Measurements from ENCODE around the gene JARID2.

Gene JARID2

DNA sequence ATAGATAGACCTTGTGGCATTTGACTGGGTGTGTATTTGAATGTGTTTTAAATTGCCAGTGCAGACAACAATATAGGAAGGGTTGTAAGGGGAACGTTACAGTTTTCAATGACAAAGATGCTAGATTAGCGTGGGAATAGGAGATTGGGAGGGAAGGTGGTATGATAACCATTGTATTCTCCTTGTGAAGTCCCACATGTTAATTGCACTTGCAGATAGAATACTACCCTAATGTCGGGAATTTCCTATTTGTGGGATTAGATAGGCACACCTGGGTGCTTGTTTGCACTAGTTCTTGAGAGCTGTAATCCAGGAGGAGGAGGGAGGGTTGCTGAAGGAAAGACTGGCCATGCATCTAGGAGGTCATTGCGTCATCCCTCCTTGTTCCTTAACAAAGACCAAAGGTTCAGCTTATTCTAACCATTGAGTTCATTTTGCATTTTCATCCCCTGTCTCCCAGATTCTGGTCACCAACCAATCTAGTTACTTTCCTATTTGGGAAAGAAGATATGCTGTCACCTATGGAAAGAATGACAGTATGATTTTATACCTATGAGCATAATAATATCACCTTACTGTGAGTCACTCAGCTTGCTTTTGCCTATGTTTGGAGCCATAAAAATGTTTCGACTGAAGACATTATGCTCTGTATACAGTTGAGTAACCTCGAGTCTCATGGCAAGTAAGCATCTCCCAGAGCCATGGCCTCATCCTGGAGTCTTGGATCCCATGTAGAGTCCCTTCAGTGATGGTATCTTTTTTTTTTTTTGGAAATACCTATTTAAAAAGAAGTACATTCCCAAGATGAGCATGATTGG, 215.5 kb downstream of the JARID2 start:
- DNase-seq (ENCODE audit: low read depth in 2 of 2), result no peak

DNA sequence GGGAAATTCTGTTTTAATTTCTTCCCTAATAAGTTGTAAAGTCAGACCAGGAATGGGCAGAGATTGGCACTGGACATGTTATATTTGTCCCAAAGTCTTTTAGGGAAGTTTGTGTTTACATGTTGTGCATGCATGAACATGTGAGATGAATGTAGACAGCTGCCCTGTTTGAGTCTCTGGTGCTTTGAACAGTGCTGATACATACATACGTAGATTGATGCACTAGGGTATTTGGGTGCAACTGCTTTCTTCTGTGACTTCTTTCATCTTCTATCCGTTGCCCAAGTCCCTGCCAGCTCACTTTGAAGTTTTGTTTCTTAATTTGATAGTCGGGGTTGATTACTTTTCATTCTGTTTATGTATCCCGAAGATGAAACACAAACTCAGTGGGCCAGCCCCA, 216.4 kb downstream of the JARID2 start:
- no peak for DNase-seq (ENCODE audit: low read depth in 2 of 2)

DNA sequence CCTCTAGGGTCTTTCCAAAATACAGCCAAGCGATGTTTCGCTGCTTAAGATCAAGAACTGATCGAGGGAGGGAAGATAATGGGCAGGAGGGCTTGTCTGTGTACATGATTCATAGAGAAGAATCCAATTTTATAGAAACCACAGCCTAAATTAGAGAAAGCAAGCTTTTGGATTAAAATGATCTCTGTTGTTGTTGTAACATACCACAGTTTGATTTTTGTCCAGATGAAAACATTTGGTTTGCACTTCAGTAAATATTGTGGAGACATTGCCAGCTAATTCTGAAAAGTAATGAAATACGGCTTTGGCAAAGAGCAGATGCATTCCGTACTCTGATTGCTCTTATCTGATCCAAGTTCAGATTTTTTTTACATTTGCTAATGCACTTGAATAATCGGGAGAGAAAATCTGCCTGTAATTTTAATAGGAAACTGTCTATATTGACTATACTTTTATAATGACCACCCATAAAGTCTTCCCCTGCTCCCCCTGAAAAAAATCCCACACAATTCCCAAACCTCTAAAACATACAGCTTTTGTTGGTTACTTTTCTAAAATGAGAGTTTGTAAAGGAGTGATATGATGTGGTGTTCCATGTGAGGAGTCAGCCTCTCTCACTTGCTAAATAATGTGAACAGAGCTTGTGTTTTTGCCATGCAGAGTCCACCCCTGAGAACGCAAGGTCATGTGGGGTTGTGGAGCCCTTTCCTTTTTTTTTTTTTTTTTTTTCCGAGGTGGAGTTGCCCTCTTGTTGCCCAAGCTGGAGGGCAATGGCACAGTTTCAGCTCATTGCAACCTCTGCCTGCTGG, 217.1 kb downstream of the JARID2 start:
- DNase-seq (ENCODE audit: low read depth in 2 of 2), result no peak

DNA sequence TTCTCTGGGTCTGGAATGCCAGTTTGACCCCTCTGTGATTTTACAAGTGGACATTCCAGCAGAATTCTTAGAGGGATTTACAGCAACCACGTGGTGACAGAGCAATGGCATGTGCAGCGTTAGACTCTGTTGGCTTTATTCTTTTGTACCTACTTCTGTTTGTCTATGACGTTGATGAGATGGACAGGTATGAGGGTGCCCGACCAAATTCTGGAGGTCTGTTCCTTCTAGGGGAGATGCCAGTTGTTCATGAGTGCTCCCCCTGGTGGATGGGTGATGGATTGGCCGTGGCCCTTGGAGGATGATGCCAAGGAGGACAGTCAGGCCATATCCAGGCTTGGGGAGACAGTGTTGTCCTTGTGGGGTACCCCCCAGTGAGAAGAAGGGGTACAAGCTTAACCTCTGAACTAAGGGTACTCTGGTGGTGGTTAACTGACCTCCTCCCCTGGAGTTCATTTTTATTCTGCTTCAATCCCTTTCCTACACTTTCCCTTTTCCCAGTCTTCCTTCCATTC, 218.4 kb downstream of the JARID2 start:
- DNase-seq (ENCODE audit: low read depth in 2 of 2), result peak; percentile 43 to 48

DNA sequence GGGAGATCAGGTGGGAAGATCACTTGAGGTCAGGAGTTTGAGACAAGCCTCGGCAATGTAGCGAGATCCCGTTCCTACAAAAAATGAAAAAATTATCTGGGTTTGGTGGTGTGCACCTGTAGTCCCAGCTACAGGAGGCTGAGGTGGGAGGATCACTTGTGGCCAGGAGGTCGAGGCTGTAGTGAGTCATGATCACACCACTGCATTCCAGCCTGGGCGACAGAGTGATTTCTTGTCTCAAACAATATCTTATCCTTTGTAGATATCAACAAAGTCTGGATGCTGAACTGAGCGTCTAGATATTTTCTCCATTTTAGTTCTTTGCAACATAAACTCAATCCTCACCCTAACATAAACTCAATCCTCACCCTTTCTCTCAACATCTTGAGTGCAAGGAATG, 219.3 kb downstream of the JARID2 start:
- DNase-seq (ENCODE audit: low read depth in 2 of 2), result no peak

DNA sequence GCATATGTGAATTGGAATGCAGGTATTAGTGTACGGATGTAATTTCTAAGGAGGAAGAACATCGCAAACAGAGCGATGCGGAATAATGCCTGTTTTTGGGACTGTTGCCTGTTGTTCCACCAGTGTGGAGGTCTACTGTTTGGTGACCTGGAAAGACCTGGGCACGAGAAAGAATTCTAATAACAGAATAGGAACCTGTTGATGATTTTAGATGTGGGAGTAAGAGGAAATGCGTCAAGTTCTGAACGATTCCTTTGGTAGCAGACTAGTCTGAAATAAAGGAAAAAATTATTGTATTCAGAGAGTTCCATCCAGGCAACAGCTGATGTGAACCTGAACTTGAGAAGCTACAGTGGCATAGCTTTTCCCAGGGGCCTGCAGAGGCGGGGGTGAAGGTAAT, 224.9 kb downstream of the JARID2 start:
- no peak for DNase-seq (ENCODE audit: low read depth in 2 of 2)

DNA sequence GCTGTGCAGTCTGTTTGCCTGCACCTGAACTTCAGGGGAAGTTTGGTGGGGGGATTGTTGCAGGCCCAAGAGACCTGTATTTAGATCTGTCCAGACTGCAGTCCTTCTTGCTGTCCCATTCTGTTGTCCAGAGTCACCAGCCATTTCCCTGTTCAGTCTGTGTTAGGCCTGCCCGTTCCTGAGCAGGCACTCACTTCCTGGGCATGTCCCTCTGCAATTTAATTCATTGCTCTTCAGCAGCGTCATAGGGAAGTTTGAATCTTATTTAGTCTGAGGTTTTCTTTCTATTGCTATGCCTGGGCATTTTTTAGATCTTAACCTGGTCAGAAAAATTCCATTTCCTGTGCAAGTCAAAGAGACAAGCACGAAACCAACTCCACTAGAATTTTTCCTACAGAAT, 226.8 kb downstream of the JARID2 start:
- no peak for DNase-seq (ENCODE audit: low read depth in 2 of 2)

DNA sequence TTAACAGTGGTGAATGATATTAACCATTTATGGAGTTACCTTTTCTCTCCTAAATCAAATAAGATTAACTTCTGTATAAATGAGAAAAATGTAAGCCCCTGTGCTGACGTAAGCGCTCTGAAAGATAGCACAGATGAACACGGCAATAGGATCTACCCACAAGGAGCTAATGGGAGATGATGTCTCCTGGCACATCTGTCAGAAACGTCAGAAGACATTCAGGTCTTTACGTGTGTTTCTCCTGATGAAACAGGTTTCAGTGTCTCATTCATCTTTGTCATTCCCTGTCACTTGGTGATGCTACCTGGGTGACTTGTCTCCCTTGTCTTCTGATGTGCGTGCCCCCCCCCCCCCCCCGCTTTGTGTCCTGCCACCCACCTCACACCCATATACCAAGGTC, 227.3 kb downstream of the JARID2 start:
- no peak for DNase-seq (ENCODE audit: low read depth in 2 of 2)

DNA sequence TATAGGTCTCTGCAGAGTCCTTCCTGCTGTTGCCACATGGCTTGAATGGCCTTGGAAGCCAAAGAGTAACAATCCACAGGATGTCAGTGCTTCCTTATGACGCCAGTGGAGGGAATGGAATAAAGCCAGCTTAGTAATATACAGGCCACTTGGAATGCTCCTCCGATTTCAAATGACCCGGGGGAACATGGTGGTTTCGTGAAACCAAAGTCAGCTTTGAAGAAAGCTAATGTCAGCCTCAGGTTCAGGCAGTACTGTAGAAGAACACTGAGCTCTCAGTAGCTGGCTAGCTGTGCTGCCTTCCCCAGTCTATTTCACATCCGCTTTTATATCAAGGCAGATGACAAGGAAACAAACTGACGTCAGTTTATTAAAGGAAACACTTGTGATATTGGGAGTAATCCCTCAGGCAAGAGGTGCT, 227.9 kb downstream of the JARID2 start:
- DNase-seq (ENCODE audit: low read depth in 2 of 2), result no peak

DNA sequence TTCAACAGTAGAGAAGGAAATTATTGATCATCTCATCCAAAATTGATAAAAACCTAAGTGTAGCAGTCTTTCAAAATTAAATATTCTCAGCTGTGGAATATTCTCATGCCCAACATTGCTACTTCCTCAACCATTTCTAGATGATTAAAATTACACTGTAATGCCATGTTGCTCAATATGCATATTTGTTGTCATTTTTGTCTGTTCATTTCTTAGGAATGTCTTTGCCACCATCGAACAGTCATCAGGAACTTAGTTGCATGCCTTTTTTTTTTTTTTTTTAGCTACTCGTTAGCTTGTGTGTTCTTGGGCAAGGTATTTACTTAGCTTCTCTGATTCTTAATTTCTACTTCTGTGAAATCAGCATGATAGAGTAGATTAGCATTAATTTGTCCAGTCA, 228.3 kb downstream of the JARID2 start:
- no peak for DNase-seq (ENCODE audit: low read depth in 2 of 2)

DNA sequence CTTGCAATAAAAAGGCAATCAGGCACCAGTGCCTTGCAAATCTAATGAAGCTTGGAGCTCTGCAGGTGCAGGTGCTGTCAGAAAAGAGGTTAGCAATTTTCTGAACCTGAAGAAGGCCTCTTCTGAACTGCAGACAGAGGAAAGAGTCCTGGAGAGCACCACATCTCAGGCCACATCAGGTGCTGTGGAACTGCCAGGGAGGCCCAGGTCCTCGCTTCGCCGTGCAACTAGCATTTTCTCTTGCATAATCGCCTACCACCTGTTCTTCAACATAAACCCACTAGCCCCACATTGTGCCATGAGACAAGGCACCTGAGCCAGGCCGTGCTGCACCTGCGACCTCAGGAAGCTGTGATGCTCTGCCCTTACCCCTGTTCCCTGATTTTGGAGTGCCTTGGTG, 229.4 kb downstream of the JARID2 start:
- no peak for DNase-seq (ENCODE audit: low read depth in 2 of 2)

DNA sequence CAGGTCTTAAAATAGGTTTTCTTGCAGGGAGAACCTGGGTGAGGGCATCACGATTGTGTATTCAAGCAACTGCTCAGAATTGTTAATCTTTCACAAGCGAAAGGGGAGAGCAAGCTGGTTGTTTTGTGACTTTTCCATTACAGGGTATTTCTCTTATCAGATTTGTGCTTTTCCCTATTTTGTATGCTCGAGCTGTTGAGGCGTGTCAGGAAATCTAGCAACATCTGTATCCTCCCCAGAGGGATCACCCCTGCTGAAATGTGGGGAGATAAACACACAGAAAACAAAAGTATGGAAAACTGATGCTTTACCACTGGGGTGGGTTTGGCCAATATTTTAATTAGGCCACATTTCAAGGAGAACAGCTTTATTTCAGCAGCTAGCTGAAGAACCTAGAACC, 230.0 kb downstream of the JARID2 start:
- no peak for DNase-seq (ENCODE audit: low read depth in 2 of 2)

DNA sequence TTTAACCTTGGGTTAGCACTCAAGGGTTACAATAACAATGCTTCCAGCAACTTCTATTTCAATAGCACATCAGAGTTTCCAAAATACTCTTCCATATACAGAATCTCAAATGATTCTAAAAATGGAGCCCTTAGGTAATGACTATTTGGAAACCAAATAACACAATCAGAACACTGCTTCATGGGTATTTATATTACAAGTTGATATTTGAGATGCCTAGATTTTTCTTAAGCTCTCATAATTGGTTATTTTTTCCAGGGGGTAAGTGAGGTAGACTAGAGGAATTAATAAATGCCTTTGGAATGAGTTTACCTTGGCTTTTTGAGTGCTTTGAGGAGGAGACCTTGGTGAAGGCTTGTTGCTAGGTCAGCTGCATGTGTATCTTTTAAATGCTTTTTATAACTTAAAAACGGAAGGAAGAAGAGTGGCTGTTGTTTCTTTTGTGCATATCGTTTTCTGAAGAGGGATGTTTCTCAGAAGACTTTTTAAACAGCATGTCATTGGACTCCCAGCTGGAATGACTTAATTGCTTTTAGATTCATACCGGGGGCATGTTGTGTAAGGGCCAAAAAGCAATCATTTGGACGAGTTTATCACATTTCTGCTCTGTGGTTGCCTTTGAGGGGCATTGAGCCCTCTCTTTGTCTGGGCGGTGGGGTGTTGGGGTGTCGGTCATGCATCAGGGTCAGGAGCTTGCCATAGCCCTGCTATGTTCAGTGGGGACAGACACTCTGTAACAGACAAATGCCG, 230.9 kb downstream of the JARID2 start:
- DNase-seq (ENCODE audit: low read depth in 2 of 2), result no peak

DNA sequence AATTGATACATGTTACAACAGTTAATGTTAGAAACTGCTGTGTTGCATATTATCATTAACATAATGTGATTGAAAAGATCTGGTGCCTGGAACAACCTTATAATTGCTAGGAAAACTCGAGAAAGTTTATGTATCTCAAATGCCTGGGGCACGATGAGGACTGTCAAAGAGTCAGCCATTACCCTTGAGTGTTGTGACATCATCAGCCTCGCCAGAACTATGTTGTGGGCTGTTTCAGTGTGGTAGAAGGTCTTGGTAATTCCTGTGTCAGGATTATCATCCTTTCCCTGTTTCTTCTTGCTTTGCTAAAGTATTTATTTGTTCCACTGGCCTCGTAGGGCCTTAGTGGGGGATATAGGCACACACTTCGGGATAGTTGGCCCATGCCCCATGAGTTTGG, 231.9 kb downstream of the JARID2 start:
- DNase-seq (ENCODE audit: low read depth in 2 of 2), result no peak

DNA sequence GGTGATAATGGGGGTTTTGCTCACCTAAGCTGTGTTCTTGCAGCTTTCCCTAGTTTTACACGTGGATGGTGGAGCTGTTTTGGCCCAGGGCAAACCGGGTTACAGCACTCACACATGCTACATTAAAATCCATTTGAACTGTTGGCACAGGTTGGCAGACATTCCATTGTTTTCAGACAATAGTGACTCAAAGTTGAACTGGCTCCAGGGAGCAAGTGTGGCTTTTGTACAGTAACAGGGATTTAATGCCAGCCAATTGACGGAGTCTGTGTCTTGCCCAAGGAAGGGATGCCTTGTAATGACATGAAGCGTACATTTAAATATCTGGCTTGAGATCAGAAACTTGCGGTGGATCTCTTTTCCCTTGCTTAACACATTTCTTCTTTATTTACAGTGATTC, 233.9 kb downstream of the JARID2 start:
- DNase-seq (ENCODE audit: low read depth in 2 of 2), result no peak

DNA sequence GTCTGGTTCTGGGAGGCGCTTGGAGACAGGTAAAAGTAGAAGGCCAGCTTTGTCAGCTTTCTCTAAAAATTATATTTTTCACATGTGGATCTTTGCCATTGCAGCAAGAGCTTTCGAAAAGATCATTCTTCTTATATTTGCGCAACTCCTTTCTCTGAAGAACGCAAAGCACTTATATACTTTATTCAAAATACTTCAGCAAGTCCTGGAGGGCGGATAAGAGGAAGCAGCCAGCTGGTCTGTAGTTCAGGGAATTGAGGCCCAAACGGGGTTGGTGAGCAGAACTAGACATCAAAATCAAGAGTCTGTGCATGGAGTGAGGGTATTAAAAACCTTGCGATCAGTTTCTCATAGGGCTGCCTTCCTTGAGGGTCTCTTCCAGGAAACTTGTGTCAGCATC, 234.7 kb downstream of the JARID2 start:
- DNase-seq (ENCODE audit: low read depth in 2 of 2), result no peak

DNA sequence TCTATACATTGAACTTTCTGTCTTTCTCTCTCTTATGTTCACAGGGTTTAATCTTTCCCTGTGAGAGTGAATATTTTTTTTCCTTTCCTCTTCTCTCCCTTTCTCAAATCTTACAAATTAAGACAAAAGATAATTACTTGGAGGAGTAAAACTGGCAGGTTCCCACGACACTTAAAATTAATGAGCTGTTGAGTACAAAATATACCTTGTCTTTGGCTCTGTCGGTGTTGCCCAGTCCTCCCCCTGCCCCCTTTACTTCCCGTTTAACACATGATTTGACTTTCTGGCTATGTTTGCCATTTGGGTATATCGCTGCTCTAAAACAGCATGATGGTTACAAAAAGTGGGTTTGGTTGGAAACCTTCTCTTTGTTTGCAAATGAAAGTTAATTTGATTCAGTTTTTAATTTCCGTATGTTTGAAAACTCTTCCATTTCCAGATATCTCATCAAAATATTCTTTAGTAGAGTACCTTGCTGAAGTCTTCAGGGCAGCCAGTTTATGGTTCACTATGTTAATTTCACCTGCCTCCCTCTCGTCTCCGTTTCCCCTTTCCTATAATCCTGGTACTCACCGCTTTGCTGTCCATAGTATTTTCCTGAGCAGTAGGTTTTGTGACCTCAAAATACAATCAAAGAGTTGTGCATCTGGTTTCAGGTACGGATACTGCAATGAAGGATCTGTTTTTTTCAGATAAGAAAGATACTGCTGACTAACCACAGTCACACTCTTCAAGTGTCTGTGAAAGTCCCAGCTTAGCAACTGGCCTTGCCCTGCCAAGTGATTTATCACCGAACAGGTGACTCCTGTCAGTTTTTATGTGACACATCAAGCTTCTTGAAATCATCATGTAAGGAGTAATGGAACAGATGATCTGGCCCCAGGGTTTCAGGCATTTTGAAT, 235.8 kb downstream of the JARID2 start:
- peak in 1 of 2 donors; percentile 15 for DNase-seq (ENCODE audit: low read depth in 2 of 2)

DNA sequence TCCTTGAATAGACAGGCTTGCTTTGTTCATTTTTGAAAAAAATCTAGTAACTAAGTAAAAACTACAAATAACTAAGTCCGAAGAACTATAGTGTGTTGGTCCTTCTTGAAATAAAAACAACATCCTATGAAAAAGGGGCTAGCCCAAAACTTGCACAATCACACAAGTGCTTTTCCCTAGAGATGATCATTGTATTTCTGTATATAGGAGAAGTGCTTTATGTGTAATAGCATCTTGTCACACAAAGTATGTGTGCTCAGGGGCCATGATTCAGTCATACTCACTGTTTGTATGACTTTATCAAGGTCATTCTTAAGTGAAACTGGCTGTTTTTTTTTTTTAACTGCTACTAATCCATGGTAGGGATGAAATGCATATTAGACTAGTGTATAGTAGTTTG, 237.2 kb downstream of the JARID2 start:
- no peak for DNase-seq (ENCODE audit: low read depth in 2 of 2)

DNA sequence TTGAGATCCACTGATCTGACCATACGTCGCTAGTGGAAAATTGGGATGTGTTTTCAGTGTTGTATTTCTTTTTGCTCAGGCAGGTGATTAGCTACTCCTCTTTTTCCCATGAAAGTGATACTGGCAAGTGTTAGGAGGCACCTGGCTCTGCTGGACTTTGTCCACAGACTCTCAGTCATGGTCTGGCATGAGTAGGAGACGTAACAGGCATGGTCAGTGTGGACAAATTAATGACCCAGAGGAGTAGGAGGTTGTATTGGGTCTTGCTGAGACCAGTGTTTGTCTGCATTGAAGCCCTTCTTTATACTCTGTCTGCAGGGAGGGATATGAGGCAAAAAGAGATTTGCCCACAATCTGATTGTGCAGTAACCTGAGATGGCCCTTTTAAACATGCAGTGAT, 238.3 kb downstream of the JARID2 start:
- DNase-seq (ENCODE audit: low read depth in 2 of 2), result no peak

DNA sequence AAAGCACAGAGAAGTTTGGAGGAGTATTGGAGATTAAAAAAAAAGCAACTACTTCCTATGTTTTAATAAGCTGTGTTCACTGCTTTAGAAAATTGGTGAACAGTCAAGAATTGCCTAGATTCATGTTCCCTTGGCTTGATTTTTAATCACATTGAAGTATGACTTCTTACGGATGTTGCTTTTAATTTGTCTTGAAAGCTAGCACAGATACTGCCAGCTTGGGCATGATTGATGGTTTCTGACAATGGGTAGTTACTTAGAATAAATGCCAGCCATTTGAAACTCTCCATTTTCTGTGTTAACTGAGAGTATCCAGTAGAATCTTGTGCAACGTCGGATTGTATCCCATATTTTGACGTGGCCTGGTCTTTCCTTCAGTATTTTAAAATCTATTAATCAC, 239.0 kb downstream of the JARID2 start:
- DNase-seq (ENCODE audit: low read depth in 2 of 2), result no peak

DNA sequence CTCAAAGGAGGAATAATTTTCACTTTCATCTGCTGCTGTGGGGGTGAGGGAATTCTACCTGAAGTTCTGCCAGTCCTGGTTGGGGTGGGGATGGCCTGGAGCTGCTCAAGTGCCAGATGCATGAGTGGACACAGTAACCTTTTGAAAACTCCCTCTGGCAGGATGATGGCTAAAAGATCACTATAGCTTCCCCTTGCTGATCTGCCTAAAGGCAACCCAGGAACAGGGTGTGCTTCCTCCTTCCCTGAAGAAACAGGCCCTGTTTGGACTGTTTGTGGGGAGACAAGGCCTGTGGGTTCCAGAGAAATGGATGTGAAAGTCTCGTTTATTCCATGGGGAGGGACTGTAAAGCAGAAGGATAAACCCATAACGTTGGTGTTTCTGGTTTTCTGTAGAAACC, 240.1 kb downstream of the JARID2 start:
- no peak for DNase-seq (ENCODE audit: low read depth in 2 of 2)
